NCI-H1417 (cell line): ENCODE results near the gene SPOCK1.

Experiments used
- DNase-seq, 3 experiments: peaks; one replicate each; lab custom pipeline; 2025; lab: John Stamatoyannopoulos, UW

The SPOCK1 gene

DNA sequence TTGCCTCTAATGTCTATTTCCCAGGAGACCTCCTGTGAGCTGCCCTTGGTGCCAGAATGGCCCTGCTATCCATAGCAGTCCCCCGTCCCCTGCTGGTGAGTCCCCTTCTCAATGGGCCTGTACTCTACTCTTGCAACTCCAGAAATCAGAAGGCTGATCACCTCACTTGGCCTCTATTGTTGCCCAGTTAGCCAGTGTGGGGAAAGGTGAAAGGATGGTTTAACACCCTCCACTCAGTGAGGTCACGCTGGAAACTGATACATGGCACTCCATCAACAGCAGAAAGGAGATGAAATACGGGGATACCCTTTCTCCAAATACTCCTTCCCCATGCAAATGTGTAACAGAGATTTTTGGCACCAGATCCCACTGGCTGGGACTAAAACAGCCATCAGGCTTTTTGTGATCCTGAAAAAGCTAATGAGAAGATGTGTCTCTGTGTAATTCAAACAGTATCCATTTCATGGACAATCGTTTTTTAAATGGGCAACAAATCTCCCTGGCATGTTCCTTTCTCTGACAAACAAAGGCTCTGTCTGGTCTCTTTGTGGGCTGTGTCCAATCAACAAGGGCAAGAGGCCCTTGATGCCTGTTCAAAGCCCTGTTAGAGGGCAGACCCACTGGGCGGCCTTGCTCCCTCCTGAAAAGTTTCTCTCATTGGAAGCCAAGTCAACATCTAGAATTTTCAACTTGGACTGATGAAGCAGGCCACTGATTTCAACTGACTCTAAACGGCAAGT, 343.7 kb downstream of the SPOCK1 start:
- peak; percentile 10 to 60 (median 27) for DNase-seq

DNA sequence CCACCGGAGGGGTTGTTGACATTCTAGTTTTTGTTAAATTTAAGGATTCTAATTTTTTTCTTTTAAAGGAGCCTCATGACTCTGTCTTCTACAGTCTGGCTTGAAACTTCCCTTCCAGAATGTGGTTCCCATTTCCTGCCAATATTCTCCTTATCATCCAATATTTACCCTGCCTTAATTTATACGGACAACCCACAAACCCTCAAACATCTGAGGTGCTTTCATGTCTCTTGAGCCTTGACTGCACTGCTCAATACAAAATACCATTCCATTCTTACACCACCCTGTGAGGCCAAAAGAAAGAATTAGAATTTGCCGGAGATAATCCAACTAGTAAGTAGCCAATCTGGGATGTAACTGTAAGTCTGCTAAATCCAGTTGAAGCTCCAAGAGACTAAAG, 346.5 kb downstream of the SPOCK1 start:
- DNase-seq: no peak

DNA sequence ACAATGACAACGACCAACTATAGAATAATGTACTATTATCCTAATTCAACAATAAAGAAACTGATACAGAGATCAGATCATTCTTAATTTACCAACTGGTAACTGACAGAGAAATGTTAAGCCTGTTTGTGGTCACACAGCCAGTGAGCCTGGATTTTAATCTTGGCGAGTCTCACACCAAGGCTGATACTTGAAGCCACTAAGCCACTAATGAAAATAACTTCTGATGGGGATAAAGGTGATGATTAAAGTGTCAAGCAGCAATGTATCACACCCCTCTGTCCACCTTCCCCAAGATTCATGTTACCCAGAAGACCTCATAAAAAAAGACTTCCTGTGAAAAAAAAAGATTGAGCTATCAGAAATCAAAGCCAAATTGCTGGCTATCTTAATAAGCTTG, 350.5 kb downstream of the SPOCK1 start:
- DNase-seq: no peak

DNA sequence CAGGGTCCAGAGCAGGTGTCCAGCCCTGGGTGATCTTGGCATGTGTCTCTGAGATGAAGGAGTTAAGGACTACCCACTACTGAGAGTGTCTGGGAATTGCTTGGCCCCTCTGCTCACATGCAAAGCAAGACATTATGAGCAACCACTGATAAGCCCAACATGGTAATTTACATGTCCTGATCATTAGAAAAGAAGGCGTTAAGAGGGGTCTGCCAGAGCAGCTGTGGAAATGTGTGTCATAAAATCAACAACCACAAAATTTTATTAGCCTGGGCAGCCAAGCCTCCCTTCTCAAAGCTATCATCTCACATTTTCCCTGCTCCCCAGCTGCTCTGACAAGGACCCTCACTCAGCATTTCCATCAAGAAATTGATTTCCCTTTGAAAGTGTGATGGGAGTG, 351.0 kb downstream of the SPOCK1 start:
- peak in 1 of 3 experiments; percentile 9 for DNase-seq

DNA sequence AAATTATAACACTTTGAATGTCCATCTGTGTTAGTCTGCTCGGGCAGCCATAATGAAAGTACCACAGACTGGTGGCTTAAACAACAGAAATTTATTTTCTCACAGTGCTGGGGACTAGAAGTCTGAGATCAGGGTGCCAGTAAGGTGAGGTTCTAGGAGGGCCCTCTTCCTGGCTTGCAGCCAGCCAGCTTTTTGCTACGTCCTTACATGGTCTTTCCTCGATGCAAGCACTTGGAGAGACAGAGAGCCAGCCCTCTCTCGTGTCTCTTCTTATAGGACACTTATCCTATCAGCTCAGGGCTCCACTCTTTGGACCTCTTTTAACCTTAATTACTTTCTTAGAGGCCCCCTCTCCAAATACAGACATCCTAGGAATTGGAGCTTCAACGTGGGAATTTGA, 351.8 kb downstream of the SPOCK1 start:
- DNase-seq: peak in 2 of 3 experiments; percentile 12 to 56

DNA sequence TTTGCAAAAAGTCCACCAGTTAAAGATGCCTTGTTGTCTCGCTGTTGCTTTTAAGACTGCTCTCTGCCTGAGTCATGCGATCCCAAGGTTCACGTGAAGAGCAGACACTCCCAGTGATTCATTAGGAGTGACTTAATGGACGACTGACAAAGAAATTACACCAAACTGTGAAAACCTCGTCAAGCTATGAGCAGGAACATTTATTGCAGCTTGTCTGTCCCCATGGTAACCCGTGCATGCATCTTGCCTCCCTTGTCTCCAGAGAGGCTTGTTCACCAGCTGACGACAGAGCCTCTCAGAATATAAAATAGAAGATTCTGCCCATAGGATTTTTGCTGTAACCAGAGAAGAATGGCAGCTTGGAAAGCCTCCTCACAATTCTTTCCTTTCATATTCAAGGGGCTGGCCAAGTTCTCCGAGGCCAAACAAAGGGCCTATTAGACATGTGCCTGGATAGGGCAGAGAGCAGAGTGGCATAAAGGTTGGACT, 352.7 kb downstream of the SPOCK1 start:
- DNase-seq: peak; percentile 34 to 95 (median 82)

DNA sequence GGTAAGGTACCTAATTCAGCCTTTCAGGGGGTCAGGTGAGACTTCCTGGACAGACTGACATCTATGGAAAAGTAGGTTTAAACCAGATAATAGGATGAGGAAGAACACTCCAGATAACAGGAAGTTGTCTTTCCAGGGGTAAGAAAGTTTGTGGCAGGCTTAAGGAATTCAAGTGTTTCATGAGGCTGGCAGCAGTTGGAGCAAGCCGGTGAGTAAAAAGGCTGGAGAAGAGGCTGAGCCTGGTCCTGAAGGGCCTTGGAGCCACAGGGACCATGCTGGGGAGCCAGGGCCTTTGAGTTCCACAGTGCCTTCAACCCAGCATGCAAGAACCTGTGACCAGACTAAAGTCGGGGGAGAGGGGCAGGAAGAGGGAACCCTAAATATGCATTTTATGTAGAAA, 353.4 kb downstream of the SPOCK1 start:
- DNase-seq: no peak

DNA sequence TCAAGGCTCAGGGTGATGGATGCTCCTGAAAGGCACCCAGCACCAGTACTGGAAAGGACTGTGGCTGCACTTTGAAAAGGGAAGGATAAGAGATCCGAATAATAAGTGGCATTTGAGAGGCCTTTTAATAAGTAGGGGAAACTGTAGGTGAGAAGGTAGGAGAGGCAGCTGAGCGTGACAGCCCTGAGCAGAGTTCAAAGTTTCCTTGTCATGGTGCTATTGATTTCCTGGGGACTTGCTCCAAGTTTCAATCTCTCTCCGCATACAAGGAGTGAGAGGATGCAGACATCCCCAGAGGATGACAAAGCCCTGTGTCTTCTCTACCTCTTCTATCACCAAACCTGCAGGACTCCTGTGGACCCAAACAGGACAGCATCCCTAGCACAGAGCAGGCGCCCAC, 354.5 kb downstream of the SPOCK1 start:
- no peak for DNase-seq

DNA sequence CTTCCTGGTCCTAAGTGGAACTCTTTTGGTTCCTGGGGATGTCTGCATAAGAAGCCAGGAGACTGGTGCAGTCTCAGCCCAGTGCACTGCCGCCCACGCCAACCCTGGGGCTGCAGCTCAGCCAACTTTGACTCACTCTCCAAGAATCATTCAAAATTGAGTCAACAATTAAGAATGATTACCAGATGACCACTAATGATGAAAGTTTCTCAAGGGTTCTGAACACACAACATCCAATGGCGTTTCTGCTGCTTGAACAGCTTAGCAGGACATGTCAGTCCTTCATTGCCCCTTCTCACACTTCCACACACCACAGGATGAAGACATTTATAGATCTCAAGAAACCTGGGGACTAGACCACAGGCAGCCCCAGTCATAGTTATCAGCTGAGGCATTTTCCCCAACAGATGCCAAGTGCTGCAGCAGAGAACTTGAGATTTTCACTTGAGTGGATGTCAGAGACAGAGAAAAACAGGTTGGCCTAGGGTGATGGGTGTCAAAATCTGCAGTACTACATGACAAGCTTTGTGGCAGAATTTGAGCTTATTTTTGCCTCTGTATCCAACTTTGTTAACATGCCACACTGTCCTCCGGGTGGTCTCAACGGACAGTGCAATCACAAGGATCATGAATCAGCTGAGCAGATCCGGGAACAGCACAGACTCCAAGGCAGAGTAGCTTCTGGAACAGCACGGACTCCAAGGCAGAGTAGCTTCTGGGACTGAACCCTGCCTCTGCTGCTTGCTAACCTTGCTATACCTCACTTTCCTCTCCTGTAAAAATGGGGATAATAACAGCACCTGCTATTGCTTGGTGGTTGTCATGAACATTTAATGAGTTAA, 356.1 kb downstream of the SPOCK1 start:
- no peak for DNase-seq

DNA sequence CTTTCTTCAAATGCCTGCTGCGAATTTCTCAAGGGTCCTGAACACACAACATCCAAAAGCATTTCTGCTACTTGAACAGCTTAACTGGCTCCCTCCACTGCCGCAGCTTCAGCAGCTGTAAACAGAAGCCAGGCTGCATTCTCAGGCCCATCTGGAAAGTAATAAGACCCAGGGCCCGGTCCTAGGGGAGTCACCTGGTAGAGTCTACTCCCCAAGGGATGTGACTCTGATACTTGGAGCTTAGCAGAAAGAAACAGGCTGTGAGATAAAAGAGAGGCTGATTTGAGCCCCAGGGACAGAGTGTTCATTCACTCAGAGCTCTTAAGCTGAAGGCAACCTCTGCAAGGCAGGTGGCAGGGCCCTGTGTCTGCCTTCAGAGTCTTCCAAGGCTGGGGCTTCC, 356.8 kb downstream of the SPOCK1 start:
- peak in 1 of 3 experiments; percentile 18 for DNase-seq

DNA sequence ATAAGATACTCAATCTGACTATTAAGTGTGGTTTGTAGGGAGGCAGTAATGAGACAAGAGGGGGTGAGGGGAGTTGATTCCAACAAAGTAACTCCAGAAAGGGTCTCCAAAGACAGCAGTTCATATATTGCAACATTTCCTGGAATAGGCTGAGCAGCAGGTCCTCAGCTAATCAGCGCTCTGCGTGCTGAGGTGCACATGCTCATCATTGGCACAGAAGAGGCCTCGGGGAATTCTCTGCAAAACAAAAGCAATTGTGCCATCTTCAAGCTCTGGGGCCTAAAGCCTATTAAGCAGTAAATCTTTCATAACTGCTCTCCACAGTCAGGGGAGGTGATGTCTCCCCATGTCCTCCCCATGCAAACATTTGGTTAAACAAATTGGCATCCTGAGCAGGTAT, 357.3 kb downstream of the SPOCK1 start:
- peak in 2 of 3 experiments; percentile 33 to 68 for DNase-seq

DNA sequence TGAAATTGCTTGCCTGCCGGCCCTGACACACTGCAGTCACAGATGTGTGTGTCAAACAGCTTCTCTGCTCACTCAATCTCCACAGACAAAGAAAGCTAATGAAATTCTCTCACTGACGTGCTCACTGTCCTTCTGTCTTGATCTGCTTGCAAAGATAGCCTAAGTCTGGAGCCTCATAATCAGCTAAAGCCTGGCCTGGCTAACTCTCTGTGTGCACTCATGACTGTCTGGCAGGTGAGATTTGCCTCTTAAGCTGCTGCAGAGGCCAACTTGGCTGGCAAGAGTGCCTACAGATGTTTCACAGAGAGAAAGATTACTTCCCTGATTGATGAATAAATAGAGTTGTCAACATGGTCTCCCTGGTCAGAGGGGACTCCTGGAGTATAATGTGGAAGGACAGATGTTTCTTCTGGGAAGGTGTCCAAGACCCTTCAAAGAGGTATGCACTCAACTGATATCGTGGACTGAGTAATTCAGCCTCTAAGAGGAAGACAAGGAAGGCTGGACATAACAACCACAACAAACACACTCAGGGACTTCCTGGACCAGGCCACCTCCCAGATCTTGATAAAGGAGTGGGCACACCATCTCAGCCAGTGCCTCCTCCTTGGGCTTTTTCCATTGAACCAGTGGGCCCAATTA, 362.0 kb downstream of the SPOCK1 start:
- peak in 2 of 3 experiments; percentile 28 to 30 for DNase-seq

DNA sequence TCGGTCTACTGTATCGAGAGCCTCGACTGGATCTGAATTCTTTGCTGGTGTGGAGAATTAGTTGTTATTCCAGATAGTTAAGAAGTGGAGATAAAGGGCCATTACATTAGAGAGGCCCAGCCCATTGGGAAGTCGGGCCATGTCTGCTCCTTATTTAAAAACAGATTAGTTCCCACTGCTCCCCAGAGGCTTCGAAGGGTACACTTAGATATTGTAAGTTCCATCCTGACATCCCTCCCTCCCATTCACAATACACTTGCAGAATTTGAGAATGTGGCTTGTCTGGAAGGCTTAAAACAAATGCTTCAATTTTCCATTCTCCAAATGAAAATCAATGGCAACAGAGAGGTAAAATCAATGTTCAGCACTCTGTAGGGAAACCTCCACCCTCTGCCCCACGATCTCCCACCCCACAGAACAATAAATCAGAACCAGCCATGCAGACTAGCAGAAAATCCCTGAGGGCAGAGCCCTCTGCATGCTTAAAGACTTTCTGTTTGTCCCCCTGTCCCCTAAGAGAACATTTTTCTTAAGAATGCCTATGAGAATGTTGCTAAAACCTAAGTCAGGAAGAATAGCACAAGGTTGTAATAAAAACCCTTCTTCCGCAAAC, 364.1 kb downstream of the SPOCK1 start:
- DNase-seq: no peak

DNA sequence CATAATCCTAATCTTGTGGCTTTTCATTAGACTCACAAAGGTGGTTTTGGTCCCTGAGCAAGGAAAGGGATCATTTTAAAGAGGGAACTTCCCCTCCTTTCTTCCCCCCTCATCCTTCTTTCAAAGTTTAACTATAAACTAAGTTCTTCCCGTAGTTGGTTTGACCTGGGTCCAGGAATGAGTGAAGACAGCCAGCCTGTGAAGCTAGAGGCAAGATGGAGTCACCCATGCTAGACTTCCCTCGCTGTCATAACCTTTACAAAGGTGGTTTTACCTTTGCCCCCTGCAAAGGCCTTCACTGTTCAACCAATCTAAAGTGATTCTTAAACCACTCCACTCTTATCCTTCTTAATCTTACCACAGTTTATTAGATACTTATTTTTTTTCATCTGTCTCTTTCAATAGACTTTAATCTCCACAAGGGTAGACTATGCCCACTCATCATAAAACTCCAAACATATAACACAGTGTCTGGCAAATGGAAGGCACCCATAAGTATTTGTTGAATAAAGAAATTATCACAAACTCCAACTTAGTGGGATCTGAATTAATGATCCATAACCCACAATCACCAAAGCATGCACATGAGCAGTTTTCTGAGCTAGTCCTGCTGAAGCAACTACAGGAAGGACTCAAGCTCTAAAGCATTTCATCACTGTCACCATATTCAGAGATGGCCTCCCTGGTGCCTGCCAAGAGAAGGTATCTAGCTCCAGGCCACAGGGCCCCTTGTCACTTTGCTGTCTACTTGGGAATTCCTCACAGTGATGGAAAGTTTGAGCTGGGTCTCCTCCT, 369.0 kb downstream of the SPOCK1 start:
- no peak for DNase-seq

DNA sequence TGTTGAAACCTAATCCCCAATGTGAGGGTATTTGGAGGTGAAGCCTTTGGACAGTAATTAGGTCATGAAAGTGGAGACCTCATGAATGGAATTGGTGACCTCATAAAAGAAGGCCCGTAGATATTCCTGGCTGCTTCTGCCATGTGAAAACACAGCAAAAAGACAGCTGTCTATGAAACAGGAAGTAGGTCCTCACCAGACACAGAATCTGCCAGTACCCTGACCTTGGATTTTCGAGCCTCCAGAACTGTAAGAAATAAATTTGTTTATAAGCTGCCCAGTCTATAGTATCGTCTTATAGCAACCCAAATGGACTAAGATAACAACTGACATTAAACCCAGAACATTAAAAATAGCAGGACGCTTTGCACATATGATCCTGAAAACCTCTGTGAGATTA, 371.1 kb downstream of the SPOCK1 start:
- no peak for DNase-seq

DNA sequence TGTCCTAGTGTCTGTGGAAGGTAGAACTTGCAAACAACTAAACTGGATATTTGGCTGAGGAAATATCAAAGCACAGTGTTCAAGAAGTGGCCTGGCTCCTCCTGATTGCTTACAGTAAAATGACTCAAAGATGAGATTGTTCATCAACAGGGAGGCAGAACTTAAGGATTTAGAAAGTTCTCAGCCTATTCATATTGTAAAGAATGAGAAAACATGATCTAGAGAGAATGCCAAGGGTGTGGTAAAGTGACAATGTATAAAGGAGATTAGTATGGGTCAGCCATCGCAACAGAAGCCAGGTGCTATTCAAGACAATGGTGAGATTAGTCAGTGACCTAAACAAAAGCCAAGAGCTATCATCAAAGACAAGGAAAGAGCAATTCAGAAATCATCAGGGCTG, 372.3 kb downstream of the SPOCK1 start:
- DNase-seq: no peak

DNA sequence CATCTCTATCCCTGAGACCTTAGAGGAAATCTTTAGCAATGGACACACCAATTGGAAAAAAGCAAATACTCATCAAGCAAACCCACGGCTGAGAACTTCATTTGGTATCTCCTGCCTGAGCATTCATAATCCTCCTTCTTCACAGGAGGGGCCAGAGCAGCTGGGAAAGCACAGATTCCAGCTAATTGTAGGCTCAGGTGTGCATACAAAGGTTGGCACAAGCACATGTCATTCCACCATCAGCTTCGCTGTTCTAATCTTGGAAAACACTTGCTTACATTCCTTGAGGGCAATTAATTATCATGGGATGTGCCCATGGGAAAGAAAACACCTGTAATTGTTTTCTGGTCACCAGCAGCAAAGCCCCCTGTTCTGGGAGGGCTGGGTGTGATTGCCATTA, 376.6 kb downstream of the SPOCK1 start:
- DNase-seq: peak in 2 of 3 experiments; percentile 37 to 70

DNA sequence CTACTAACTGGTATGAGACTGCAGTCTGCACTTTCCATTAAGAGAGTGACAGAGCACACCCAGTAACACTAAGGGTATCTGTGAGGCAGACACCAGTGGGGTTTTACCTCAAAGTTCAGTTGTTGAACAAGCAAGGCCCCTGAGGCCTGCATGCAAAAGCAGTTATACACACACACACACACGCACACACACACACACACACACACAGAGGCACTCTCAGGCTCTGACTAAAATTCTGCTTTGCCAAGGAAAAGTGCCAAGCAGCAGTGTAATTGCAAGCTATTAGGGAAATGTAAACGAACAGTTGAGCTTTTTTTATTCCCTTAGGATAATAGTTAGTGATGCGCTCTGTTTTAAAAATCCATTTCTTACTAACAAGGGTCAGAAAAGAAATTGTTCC, 377.1 kb downstream of the SPOCK1 start:
- DNase-seq: peak in 2 of 3 experiments; percentile 37 to 62

DNA sequence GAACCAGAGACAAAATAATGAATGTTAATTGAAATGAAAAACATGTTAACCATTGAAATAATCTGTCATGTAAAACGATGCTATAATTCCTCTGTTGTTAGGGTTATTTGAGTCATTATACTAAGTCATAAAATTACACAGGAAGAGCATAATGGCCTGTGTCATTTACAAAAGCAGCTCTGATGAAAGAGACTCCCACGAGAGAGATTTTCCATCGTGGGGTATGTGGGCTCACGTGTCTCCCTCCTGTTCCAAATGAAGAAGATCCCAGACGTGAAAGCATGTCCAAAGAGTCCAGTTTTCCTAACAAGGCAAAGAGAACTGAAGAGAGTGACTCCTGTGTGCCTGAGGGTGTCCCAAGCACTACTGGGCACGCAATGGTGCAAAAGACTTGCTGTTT, 379.8 kb downstream of the SPOCK1 start:
- peak in 1 of 3 experiments; percentile 23 for DNase-seq

DNA sequence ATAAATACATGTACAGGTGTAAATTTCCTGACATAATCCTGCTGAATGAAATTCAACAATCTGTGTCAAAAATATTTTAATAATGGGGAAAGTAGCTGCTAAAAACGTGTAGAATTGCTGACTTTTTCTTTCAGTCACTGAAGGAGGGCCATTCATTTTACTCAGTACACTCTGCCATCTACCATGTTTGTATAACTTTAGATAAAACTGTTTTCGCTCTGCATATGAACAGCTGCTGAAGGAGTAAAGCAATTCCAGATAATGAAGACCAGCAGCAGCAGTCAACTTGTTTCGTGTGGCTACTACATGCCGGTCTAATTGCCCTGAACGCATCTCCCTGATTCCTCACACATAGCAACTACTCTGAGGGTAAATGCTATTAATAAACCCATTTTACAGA, 380.5 kb downstream of the SPOCK1 start:
- DNase-seq: no peak

DNA sequence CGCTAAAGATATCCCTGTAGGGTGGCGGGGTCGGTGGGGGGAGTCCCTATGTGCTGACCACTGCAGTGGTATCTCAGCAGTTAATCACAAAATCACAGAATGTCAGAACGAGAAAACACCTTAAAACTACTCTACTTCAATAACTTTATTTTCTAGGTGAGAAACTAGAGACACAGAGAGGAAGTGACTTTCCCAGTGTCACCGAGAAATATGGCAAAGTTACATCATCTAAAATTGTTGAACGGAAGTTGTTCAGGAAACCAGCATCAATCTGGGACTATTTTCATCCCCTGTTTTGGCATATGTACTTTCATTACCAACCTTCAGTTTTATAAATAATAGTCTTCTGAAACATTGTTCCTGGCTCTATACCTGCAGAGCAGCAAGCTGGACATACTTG, 384.0 kb downstream of the SPOCK1 start:
- no peak for DNase-seq
